OCI-LY1 (cell line): ENCODE measurements around the gene CDCA7L.
"Not testable (repeated sequence)": the region's sequence is repeated elsewhere in the genome, so short reads cannot be mapped to it uniquely, and the experiment has no call there.

Experiments
- CTCF ChIP-seq: fragments of 200-600 bp; sonication (generic), shearing (Covaris generic); IDR thresholded peaks from 2 replicates; pipeline ENCODE4 v1.5.1; 2017; ENCODE audit warnings: mild to moderate bottlenecking, antibody characterized with exemption, low read length, moderate library complexity, mixed read lengths
- EZH2 ChIP-seq: fragments of 200-600 bp; sonication (generic), shearing (Covaris generic); IDR thresholded peaks from 2 replicates; pipeline ENCODE4 v1.8.0; 2017; ENCODE audit warnings: borderline replicate concordance, mixed run types, mild to moderate bottlenecking, antibody characterized with exemption, low read length, moderate library complexity, mixed read lengths

DNA sequence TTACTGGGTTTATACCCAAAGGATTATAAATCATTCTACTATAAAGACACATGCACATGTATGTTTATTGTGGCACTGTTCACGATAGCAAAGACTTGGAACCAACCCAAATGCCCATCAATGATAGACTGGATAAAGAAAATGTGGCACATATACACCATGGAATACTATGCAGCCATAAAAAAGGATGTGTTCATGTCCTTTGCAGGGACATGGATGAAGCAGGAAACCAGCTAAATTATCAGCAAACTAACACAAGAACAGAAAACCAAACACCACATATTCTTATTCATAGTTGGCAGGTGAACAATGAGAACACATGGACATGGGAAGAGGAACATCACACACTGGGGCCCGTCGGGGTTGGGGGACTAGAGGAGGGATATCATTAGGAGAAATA is 12.4 kb downstream of the CDCA7L start:
- not testable (repeated sequence) for TF ChIP-seq CTCF, EZH2
